NOMO-1 treated with dmso at 0.1 percent for 144 hours (cell line): ENCODE results near the gene TAF1B.

Experiments
- DNase-seq: peaks from one replicate; lab custom pipeline; 2025; ENCODE audit not compliant: unreplicated experiment; lab: John Stamatoyannopoulos, UW

TAF1B gene

DNA sequence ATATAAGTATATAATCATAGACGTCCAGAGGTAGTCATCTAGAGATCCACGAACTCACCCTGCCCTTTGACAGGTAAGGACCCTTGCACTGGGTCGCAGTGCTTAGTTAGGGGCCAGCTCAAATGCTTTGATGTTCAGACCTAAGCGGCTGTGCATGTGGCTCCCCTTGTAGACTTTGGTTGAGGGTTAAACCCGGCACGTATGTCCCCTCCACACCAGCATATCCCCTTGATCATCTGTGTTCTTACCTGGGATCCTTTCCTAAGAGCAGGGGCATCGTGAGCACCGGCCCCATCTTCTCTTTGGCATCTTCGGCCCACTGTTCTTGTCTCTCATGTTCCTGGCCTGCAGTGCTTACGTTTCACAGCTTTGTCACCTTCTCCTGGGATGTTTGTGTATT is 139.6 kb downstream of the TAF1B start:
- DNase-seq, result no peak

DNA sequence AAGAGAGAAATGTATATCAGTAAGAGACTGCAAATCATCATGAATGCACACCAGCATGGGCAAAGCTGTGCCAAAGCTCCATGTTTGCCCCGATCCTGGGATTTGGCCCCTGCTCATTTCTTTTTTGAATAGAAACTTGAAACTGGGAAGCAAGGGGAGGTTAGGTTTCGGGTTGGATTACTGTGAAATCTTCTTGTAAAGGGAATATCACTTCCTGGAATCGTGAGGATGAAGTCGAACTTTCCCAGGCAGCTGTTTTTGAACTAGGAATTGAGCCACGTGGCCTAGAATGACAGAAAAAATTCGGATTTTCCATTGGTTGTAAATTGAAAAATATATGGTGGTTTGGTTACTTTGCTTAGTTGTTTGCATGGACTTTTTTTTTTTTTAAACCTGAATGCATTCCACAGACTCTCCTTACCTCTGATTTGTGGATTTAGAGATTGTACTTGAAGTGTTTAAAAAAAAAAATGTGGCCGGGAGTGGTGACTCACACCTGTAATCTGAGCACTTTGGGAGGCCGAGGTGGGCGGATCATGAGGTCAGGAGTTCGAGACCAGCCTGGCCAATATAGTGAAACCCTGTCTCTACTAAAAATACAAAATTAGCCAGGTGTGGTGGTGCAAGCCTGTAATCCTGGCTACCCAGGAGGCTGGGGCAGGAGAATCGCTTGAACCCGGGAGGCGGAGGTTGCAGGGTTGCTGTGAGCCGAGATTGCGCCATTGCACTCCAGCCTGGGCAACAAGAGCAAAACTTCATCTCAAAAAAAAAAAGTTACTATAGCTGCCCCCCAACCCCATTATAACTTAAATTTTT is 140.3 kb downstream of the TAF1B start:
- DNase-seq, result no peak
